K562 (cell line): Measurements from ENCODE around the gene COX4I2. TPM values are rescaled to one million over a fixed set of nuclear protein-coding genes. Genes with fewer than 3 reads are reported as not detected.

Experiments used
- ARID1B ChIP-seq: fragments of 450-650 bp; IDR thresholded peaks from 2 replicates; pipeline ENCODE4 v1.6.1; 2016; ENCODE audit warnings: antibody characterized with exemption, mild to moderate bottlenecking, inconsistent platforms
- BCOR ChIP-seq: fragments of 450-650 bp; IDR thresholded peaks from 2 replicates; pipeline ENCODE4 v1.6.1; 2016
- EGR1 ChIP-seq: fragments of 450-650 bp; conservative IDR thresholded peaks from 2 replicates; pipeline ENCODE4 v1.6.1; 2017; ENCODE audit warnings: mild to moderate bottlenecking
- GABPB2 ChIP-seq: fragments of 250-450 bp; sonication (Bioruptor Pico); conservative IDR thresholded peaks from 2 replicates; pipeline ENCODE4 v1.5.1; 2021; ENCODE audit warnings: mild to moderate bottlenecking
- HDGF ChIP-seq: fragments of 450-650 bp; IDR thresholded peaks from 2 replicates; pipeline ENCODE4 v1.6.1; 2016
- KAT8 ChIP-seq: fragments of 450-650 bp; IDR thresholded peaks from 2 replicates; pipeline ENCODE4 v1.6.1; 2016; ENCODE audit warnings: low read depth, mild to moderate bottlenecking
- KDM2B ChIP-seq: fragments of 250-450 bp; sonication (Bioruptor Pico); IDR thresholded peaks from 2 replicates; pipeline ENCODE4 v1.8.0; 2021; ENCODE audit warnings: mild to moderate bottlenecking, moderate library complexity
- KDM4B ChIP-seq, 2 experiments: fragments of 450-650 bp in 1 of 2; sonication (generic) in 1 of 2; IDR thresholded peaks; 2 replicates each; pipeline ENCODE4 v1.6.1; 2016 to 2017; ENCODE audit warnings: borderline replicate concordance in 2 of 2, antibody characterized with exemption in 1 of 2, low read depth in 1 of 2, mild to moderate bottlenecking in 1 of 2
- NR3C1 ChIP-seq: sonication (generic); formaldehyde crosslinking; IDR thresholded peaks from 2 replicates; pipeline ENCODE4 v1.8.1; 2022; ENCODE audit warnings: missing genetic modification reagents
- PHF21A ChIP-seq: fragments of 450-650 bp; IDR thresholded peaks from 2 replicates; pipeline ENCODE4 v1.6.1; 2017; ENCODE audit warnings: low read depth, borderline replicate concordance
- RBM25 ChIP-seq: fragments of 200-400 bp; formaldehyde crosslinking; IDR thresholded peaks from 2 replicates; pipeline ENCODE4 v1.6.1; 2018; ENCODE audit warnings: low read length, low read depth, moderate library complexity; ENCODE audit not compliant: severe bottlenecking
- STAT5B ChIP-seq: fragments of 250-450 bp; sonication (Bioruptor Pico); IDR thresholded peaks from 2 replicates; pipeline ENCODE4 v1.8.0; 2021; ENCODE audit warnings: mild to moderate bottlenecking, inconsistent platforms
- TBL1XR1 ChIP-seq, 2 experiments: IDR thresholded peaks; 2 replicates each; pipeline ENCODE4 v1.6.1; 2012; ENCODE audit warnings: improper control_type of control experiment in 2 of 2, low read length in 2 of 2, mild to moderate bottlenecking in 1 of 2
- polyA plus RNA-seq, 8 experiments: library from polyadenylated mRNA; depleted of rRNA in 4 of 8; stranded (reverse) in 5 of 8; unstranded in 3 of 8; fragments of >200 nt; fragmentation: Nextera tagmentation in 2 of 8; fragmentation: Illumina TruSeq in 1 of 8; extraction: Ambion mirVana in 2 of 8; extraction: Trizol in 1 of 8; gene quantifications; 2 replicates each; pipeline versions ENCODE4 v1.2.1 to v1.2.3, GENCODE V29; 2011 to 2014; ENCODE audit warnings: inconsistent platforms in 1 of 8, missing spikeins in 1 of 8
- total RNA-seq, 7 experiments: library from RNA; depleted of rRNA in 6 of 7; stranded (reverse); fragments of >200 nt in 6 of 7; fragmentation: Illumina TruSeq in 2 of 7; extraction: Trizol in 2 of 7; gene quantifications; 2 replicates each; pipeline versions ENCODE4 v1.2.1 to v1.2.3, GENCODE V29; 2011 to 2021; ENCODE audit warnings: low replicate concordance in 1 of 7
- TF ChIP-seq, protein P1 (sequence below): sonication (generic); formaldehyde crosslinking; IDR thresholded peaks from 2 replicates; pipeline ENCODE4 v1.8.0; 2022; ENCODE audit warnings: mild to moderate bottlenecking, missing genetic modification reagents
- TF ChIP-seq, protein P2 (sequence below): fragments of 450-650 bp; formaldehyde crosslinking; IDR thresholded peaks from 2 replicates; pipeline ENCODE4 v1.4.0; 2022; ENCODE audit warnings: missing genetic modification characterization

The COX4I2 gene
- total and polyA plus RNA-seq, 9 of the 15 experiments (the other 6 are each of a cell fraction or from before 2014, with no cell fraction given): not detected

DNA sequence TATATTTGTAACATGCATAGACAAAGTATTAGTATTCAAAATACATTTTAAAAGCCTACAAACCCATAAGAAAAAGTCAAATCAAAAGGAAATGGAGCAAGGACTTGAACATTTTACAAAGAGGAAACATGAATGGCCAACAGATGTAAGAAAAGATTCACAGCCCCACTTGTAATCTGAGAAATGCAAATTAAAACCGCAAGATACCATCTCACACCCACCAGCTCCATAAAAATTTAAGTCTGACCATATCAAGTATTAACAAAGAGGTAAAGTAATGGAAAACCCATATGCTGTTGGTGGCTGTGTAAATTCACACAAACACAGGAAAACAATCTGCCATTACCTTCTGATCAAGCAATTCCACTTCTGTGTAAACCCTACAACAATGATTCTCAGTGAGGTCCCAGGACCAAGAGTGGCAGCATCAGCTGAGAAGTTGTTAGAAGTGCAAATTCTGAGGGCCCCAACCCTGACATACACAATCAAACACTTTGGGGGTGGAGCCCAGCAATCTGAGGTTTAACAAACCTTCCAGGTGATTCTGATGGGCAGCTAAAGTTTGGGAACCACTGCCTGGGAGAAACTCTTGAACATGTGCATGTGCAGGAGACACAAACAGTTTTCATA lies 54.0 kb downstream of the COX4I2 start (continued):
- TF ChIP-seq, protein P1, sequence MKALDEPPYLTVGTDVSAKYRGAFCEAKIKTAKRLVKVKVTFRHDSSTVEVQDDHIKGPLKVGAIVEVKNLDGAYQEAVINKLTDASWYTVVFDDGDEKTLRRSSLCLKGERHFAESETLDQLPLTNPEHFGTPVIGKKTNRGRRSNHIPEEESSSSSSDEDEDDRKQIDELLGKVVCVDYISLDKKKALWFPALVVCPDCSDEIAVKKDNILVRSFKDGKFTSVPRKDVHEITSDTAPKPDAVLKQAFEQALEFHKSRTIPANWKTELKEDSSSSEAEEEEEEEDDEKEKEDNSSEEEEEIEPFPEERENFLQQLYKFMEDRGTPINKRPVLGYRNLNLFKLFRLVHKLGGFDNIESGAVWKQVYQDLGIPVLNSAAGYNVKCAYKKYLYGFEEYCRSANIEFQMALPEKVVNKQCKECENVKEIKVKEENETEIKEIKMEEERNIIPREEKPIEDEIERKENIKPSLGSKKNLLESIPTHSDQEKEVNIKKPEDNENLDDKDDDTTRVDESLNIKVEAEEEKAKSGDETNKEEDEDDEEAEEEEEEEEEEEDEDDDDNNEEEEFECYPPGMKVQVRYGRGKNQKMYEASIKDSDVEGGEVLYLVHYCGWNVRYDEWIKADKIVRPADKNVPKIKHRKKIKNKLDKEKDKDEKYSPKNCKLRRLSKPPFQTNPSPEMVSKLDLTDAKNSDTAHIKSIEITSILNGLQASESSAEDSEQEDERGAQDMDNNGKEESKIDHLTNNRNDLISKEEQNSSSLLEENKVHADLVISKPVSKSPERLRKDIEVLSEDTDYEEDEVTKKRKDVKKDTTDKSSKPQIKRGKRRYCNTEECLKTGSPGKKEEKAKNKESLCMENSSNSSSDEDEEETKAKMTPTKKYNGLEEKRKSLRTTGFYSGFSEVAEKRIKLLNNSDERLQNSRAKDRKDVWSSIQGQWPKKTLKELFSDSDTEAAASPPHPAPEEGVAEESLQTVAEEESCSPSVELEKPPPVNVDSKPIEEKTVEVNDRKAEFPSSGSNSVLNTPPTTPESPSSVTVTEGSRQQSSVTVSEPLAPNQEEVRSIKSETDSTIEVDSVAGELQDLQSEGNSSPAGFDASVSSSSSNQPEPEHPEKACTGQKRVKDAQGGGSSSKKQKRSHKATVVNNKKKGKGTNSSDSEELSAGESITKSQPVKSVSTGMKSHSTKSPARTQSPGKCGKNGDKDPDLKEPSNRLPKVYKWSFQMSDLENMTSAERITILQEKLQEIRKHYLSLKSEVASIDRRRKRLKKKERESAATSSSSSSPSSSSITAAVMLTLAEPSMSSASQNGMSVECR (CRISPR knock-in tag): no peak
- TF ChIP-seq PHF21A: no peak
- TF ChIP-seq GABPB2 (CRISPR knock-in tag): no peak
- TF ChIP-seq, protein P2, sequence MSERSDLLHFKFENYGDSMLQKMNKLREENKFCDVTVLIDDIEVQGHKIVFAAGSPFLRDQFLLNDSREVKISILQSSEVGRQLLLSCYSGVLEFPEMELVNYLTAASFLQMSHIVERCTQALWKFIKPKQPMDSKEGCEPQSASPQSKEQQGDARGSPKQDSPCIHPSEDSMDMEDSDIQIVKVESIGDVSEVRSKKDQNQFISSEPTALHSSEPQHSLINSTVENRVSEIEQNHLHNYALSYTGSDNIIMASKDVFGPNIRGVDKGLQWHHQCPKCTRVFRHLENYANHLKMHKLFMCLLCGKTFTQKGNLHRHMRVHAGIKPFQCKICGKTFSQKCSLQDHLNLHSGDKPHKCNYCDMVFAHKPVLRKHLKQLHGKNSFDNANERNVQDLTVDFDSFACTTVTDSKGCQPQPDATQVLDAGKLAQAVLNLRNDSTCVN: no peak
- no peak for TF ChIP-seq BCOR
- TF ChIP-seq NR3C1 (CRISPR knock-in tag): no peak
- TF ChIP-seq STAT5B: no peak
- TF ChIP-seq KAT8: no peak
- no peak for TF ChIP-seq TBL1XR1 (IDR thresholded peaks at IDR 0.05; ENCODE audit: low read length in 2 of 2)
- no peak for TF ChIP-seq HDGF
- no peak for TF ChIP-seq KDM4B (IDR thresholded peaks at IDR 0.05; ENCODE audit: borderline replicate concordance in 2 of 2, low read depth in 1 of 2)
- peak; percentile 32; the same call in 1 of the 2 replicates for TF ChIP-seq EGR1
- TF ChIP-seq RBM25: no peak
- 0 out of 2 replicates have a peak, but pooled peaks have one; percentile 10 for TF ChIP-seq ARID1B
- no peak for TF ChIP-seq KDM2B (CRISPR knock-in tag)
